ENCODE measurements around the gene IL13RA2. TPM values are rescaled to one million over a fixed set of nuclear protein-coding genes. Genes with fewer than 3 reads are reported as not detected.

IL13RA2 gene
- total RNA-seq, 1 donor from 2014 or later, result not detected

DNA sequence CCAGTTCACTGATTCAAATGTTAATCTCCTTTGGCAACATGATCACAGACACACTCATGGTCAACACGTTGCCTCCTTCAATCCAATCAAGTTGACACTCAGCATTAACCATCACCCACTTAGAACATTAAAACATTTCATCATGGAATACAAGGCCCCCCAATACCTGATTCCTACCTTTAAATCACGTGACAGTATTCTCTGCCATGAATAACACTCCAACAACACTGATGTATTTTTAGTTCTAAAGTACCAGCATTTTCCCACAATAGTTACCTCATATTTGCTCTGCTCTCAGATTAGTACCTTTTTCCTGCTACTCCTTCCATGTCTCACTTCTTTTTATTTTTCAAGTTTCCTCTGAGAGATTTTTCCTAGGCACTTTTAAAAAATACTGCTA is 19.6 kb downstream of the IL13RA2 start:
- intact Hi-C loops (cut with micrococcal nuclease), result no loop called here

DNA sequence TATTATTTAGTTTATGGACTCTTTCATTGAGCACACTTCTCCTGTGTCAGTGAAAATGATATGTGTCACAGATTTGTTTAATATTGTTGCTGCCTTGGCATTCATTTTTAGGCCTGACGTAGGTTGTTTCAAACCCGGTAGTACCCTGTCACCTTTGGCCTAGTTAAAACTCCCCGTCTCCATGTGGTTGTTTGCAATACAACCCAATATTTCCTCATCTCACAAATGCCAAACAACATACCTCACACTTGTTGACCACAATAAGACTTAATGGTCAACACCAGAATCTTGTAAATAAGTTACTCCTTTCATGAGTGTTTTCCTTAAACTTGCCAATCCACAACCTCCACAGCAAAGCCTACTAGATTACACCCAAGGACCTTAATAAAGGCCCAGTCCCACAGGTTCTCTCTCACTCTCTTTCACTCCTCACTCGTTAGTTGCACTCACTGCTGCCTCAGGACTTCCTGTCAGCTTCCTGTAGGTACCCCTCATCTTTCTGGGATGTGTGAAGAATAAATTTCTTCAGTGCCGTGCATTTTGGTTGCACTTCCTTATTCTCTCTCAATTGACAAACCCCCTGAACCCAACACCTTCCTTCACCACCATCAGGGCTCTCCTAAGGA is 31.3 kb downstream of the IL13RA2 start:
- intact Hi-C loops (cut with micrococcal nuclease), result no loop called here

DNA sequence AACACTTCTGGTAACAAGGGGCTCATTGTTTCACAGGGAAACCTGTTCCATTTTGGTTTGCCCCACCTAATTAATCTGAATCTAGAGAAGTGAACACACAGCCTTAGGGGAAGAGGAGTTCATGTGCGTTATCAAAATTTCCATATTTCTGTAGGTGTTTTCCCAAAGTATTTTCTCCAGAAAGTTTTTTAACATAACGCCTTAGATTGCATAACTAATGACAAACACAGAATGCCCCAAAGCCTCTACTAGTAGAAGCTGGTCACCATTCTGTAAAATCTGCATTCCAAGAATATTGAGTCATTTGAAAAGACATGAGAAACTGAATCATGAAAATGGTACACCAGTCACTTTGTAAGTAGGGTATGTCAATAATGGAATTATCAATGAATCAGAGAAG is 41.1 kb downstream of the IL13RA2 start:
- intact Hi-C loops (cut with micrococcal nuclease), result no loop called here

DNA sequence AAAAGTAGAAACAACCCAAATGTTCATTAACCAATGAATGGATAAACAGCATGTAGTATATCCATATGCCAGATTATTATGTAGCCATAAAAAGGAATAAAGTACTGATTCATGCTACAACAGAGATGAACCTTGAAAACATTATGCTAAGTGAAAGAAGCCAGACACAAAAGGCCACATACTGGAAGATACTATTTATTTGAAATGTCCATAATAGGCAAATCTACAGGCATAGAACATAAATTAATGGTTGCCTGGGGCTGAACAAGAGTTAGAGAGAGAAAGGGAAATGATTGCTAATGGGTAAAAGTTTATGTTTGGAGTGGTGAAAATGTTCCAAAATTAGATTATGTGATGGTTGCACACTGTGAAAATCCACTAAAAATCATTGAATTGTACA is 44.4 kb downstream of the IL13RA2 start:
- intact Hi-C loops (cut with micrococcal nuclease), result no loop called here

DNA sequence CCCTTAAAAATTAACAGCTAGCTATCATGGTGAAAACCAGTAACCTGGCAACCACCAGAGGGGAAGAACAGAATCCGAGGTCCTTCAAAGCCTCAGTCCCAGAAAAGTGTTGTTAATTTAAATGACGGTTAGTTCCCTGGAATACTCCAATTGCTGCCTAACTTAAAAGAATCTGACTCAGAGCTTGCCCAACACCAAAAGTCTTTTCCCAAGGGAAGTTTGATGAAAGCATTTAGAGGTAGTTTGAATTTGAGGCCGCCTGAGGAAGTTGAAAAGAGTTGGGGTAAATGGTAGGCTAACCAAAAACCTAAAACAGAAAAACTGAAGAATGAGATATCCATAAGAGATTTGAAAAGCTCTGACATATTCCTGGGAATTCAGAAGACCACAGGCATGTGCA is 46.6 kb downstream of the IL13RA2 start:
- intact Hi-C loops (cut with micrococcal nuclease), result no loop called here

DNA sequence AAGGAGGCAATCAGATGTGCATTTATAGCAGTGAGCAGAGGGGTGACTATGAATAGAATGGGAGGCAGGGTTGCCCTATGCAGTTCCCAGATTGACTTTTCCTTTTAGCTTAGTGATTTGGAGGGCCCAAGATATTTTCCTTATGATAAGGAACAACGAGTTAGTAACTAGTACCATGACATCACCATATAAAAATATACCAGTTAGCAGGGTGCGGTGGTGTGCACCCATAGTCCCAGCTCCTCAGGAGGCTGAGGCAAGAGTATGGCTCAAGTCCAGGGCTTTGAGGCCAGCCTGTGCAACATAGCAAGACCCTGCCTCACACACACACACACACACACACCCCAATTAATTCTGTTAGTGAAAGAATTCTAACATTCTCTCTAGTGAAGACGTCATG is 53.0 kb downstream of the IL13RA2 start:
- intact Hi-C loops (cut with micrococcal nuclease), result no loop called here

DNA sequence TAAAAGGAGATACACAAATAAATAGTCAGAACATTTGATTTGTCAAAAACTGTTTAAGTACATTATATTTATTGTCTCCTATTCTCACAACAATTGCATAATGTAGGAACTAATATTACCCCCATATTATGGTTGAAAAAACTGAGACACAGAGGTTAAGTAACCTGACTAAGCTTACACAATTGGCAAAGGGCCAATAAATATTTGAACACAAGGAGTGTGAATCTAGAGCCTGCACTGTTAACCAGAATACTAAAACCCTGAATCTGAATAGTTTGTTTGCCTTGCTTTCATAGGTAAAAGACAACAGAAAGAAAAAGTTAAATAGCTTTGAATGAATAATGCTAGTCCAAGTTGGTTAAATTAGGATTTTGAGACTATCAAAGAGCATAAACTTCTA is 55.2 kb downstream of the IL13RA2 start:
- intact Hi-C loops (cut with micrococcal nuclease), result no loop called here

DNA sequence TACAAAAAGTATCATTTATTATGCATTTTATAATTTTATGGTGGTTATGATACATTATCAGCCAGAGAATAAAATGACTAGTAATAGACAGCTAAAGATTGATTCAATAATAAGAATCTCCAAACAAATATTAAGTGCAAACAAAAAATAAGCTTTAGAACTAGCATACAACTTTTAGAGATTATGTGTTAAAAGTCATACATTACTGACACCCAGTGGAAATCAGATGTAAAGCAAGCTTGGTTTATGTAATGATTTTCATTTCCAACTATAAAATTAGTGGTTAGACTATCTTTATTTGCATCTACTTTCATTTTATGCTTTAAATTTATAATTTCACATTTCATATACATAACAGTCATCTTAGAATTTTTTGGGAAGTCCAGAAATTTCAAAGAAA is 57.7 kb downstream of the IL13RA2 start:
- intact Hi-C loops (cut with micrococcal nuclease), result no loop called here

Other genes starting within 250 kb of the IL13RA2 start
- gene RBMXL3, start 171.8 kb upstream of the IL13RA2 start, total RNA-seq, result not detected in 2 replicates
- gene LRCH2, start 216.5 kb upstream of the IL13RA2 start, total RNA-seq, result not detected in 2 replicates